Fibroblast of mammary gland (primary cell): ENCODE measurements around the gene C19orf73.

Experiments used
- DNase-seq: peaks from one replicate; pipeline ENCODE4 v3.0.0-alpha.2; 2010; ENCODE audit warnings: low read depth
- H3K4me3 ChIP-seq: 2 replicates; pipeline ENCODE4 v1.5.1; 2011; ENCODE audit warnings: low read depth, mild to moderate bottlenecking, low read length, moderate library complexity; ENCODE audit not compliant: control insufficient read depth
- TF ChIP-seq, protein P1 (sequence below): conservative IDR thresholded peaks from 2 replicates; pipeline ENCODE4 v1.5.1; 2011; ENCODE audit warnings: low read depth, low read length, inconsistent platforms; ENCODE audit not compliant: control insufficient read depth, insufficient read depth

Gene C19orf73

GRCh38 chr19:49071860-49072547 lies 46.9 kb downstream of the C19orf73 start:
- DNase-seq = no peak
- no peak overlapping the region for H3K4me3 ChIP-seq
- TF ChIP-seq, protein P1, sequence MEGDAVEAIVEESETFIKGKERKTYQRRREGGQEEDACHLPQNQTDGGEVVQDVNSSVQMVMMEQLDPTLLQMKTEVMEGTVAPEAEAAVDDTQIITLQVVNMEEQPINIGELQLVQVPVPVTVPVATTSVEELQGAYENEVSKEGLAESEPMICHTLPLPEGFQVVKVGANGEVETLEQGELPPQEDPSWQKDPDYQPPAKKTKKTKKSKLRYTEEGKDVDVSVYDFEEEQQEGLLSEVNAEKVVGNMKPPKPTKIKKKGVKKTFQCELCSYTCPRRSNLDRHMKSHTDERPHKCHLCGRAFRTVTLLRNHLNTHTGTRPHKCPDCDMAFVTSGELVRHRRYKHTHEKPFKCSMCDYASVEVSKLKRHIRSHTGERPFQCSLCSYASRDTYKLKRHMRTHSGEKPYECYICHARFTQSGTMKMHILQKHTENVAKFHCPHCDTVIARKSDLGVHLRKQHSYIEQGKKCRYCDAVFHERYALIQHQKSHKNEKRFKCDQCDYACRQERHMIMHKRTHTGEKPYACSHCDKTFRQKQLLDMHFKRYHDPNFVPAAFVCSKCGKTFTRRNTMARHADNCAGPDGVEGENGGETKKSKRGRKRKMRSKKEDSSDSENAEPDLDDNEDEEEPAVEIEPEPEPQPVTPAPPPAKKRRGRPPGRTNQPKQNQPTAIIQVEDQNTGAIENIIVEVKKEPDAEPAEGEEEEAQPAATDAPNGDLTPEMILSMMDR = no peak

- TF ChIP-seq, protein P1 = no peak
- no peak for DNase-seq
- H3K4me3 ChIP-seq = no peak overlapping the region
Observed at GRCh38 chr19:49070416-49070815, 48.5 kb downstream of the C19orf73 start.

DNA sequence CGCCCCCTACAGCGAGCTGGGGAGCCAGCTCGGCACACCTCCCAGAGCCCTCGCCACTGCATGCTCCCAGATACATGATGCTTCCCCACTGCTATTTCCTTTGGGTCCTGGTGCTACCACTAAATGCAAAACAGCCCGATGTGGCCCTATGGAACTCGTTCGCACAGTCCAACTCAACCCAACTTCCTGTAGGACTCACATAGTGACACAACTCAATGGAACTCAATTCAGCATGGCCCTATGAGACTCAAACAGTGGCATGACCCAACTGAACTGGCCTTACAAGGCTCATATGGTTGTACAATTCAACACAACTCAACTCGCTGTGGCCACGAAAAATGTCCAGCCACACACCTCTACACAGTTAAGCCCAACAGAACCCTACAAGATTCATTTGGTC lies 49.9 kb downstream of the C19orf73 start:
- no peak overlapping the region for H3K4me3 ChIP-seq
- TF ChIP-seq, protein P1 = no peak
- no peak for DNase-seq
